Neuronal stem cell (in vitro differentiated cells): ENCODE data around the gene SRPX2.
A peak's percentile ranks its signal among the peaks of the same experiment; 100 is the strongest.

Experiments
- DNase-seq: peaks from one replicate; pipeline ENCODE4 v3.0.0-alpha.2; 2013; ENCODE audit warnings: low spot score
- H2AFZ ChIP-seq: one replicate; pipeline ENCODE4 v1.6.1; 2013; ENCODE audit warnings: mild to moderate bottlenecking, low read length, inconsistent platforms
- H2AK5ac ChIP-seq: 2 replicates; pipeline ENCODE4 v1.6.1; 2013; ENCODE audit warnings: low read depth, mild to moderate bottlenecking, inconsistent platforms, low read length, moderate library complexity, mixed read lengths
- H2BK120ac ChIP-seq: 2 replicates; pipeline ENCODE4 v1.6.1; 2013; ENCODE audit warnings: low read depth, mild to moderate bottlenecking, inconsistent platforms, low read length, moderate library complexity, mixed read lengths
- H2BK12ac ChIP-seq: one replicate; pipeline ENCODE4 v1.6.1; 2013; ENCODE audit warnings: low read length, inconsistent platforms
- H2BK15ac ChIP-seq: 2 replicates; pipeline ENCODE4 v1.6.1; 2013; ENCODE audit warnings: mild to moderate bottlenecking, low read length, inconsistent platforms, mixed read lengths
- H2BK5ac ChIP-seq: one replicate; pipeline ENCODE4 v1.6.1; 2013; ENCODE audit warnings: inconsistent platforms, mild to moderate bottlenecking, low read length, moderate library complexity
- H3K14ac ChIP-seq: one replicate; pipeline ENCODE4 v1.6.1; 2013; ENCODE audit warnings: low read length, inconsistent platforms
- H3K18ac ChIP-seq: 2 replicates; pipeline ENCODE4 v1.6.1; 2013; ENCODE audit warnings: low read length, inconsistent platforms
- H3K23ac ChIP-seq: 2 replicates; pipeline ENCODE4 v1.6.1; 2013; ENCODE audit warnings: low read depth, mild to moderate bottlenecking, mixed read lengths, low read length, inconsistent platforms; ENCODE audit not compliant: poor library complexity
- H3K27ac ChIP-seq: replicated peaks from 3 replicates; pipeline ENCODE4 v1.5.1; 2013; ENCODE audit warnings: low read length, inconsistent platforms
- H3K27me3 ChIP-seq, 3 experiments: 2 replicates each; pipeline ENCODE4 v1.6.1; 2013; ENCODE audit warnings: low read length in 3 of 3, mild to moderate bottlenecking in 2 of 3, inconsistent platforms in 1 of 3, low read depth in 1 of 3, mixed read lengths in 1 of 3, moderate library complexity in 1 of 3; ENCODE audit not compliant: control insufficient read depth in 3 of 3, insufficient read depth in 3 of 3
- H3K36me3 ChIP-seq, 2 donors: replicated peaks in 1 of 2; 2 replicates each; pipeline ENCODE4 v1.6.1; 2013; ENCODE audit warnings: low read length in 2 of 2; ENCODE audit not compliant: control insufficient read depth in 2 of 2, insufficient read depth in 2 of 2
- H3K4ac ChIP-seq: 2 replicates; pipeline ENCODE4 v1.6.1; 2013; ENCODE audit warnings: inconsistent platforms, mild to moderate bottlenecking, low read length, moderate library complexity
- H3K4me1 ChIP-seq, 2 donors: 1 replicate in 1 of 2; 2 replicates in 1 of 2; pipeline ENCODE4 v1.6.1; 2013; ENCODE audit warnings: low read length in 2 of 2, low read depth in 1 of 2; ENCODE audit not compliant: control insufficient read depth in 2 of 2, insufficient read depth in 1 of 2
- H3K4me2 ChIP-seq: one replicate; pipeline ENCODE4 v1.6.1; 2013; ENCODE audit warnings: mild to moderate bottlenecking, low read length, inconsistent platforms; ENCODE audit not compliant: insufficient read depth, poor library complexity, severe bottlenecking
- H3K4me3 ChIP-seq, 2 donors: 2 replicates each; pipeline ENCODE4 v1.5.1; 2013; ENCODE audit warnings: low read length in 2 of 2, mild to moderate bottlenecking in 2 of 2, inconsistent platforms in 1 of 2, moderate library complexity in 1 of 2
- H3K79me1 ChIP-seq: one replicate; pipeline ENCODE4 v1.6.1; 2013; ENCODE audit warnings: low read depth, mild to moderate bottlenecking, inconsistent platforms, low read length, moderate library complexity
- H3K9ac ChIP-seq: one replicate; pipeline ENCODE4 v1.6.1; 2013; ENCODE audit warnings: mild to moderate bottlenecking, low read depth, low read length, inconsistent platforms; ENCODE audit not compliant: poor library complexity
- H3K9me3 ChIP-seq, 2 donors: replicated peaks in 1 of 2; 2 replicates each; pipeline versions ENCODE3 to v1.6.1; 2013; ENCODE audit warnings: low read length in 2 of 2, mild to moderate bottlenecking in 2 of 2, inconsistent platforms in 1 of 2, low read depth in 1 of 2, mixed read lengths in 1 of 2, moderate library complexity in 1 of 2; ENCODE audit not compliant: control insufficient read depth in 2 of 2, insufficient read depth in 1 of 2
- H4K8ac ChIP-seq: one replicate; pipeline ENCODE4 v1.6.1; 2013; ENCODE audit warnings: low read depth, mild to moderate bottlenecking, inconsistent platforms, low read length, moderate library complexity
- H4K91ac ChIP-seq: one replicate; pipeline ENCODE4 v1.6.1; 2013; ENCODE audit warnings: low read length, low read depth, mild to moderate bottlenecking, inconsistent platforms; ENCODE audit not compliant: poor library complexity
- WGBS, 2 donors: extraction: QIAGEN DNeasy Blood & Tissue Kit; methylation state at CpG; one replicate each; pipeline ENCODE4 v1.1.7; 2013; ENCODE audit warnings: missing lambda C conversion rate in 2 of 2, mixed read lengths in 1 of 2; ENCODE audit not compliant: insufficient read length in 2 of 2, insufficient replicate concordance in 1 of 2; ENCODE audit errors: extremely low coverage in 2 of 2; 5-methylcytosine and 5-hydroxymethylcytosine counted together

SRPX2 gene

GRCh38 chrX:100615005-100615404 is 29.0 kb upstream of the SRPX2 start:
- H2AFZ ChIP-seq = peak overlapping the region; percentile 21
- no peak overlapping the region for H3K4me3 ChIP-seq
- H3K23ac ChIP-seq = no peak overlapping the region
- H2AK5ac ChIP-seq = no peak overlapping the region
- H3K9ac ChIP-seq = no peak overlapping the region
- no peak overlapping the region for H2BK12ac ChIP-seq
- H2BK5ac ChIP-seq = no peak overlapping the region
- no peak overlapping the region for H2BK15ac ChIP-seq
- no peaks in the 10 kb centered on the region for H3K9me3 ChIP-seq
- no CpG with 5 or more reads among the region's 3 CpGs for WGBS, 2 donors
- H3K4ac ChIP-seq = no peak overlapping the region
- H3K36me3 ChIP-seq = no peaks in the 10 kb centered on the region
- H3K27me3 ChIP-seq = no peaks in the 10 kb centered on the region
- no peak overlapping the region for H3K14ac ChIP-seq
- H4K8ac ChIP-seq = no peak overlapping the region
- H3K27ac ChIP-seq = no peak overlapping the region
- H4K91ac ChIP-seq = no peak overlapping the region
- DNase-seq = no peak
- no peak overlapping the region for H2BK120ac ChIP-seq
- no peak overlapping the region for H3K18ac ChIP-seq
- H3K79me1 ChIP-seq = no peaks in the 10 kb centered on the region
- no peaks in the 10 kb centered on the region for H3K4me1 ChIP-seq
- H3K4me2 ChIP-seq = no peak overlapping the region

- no CpG with 5 or more reads among the region's 4 CpGs for WGBS, 2 donors
- no peak overlapping the region for H3K14ac ChIP-seq
- no peak for DNase-seq
- H4K8ac ChIP-seq = no peak overlapping the region
- no peak overlapping the region for H2AK5ac ChIP-seq
- H3K23ac ChIP-seq = no peak overlapping the region
- no peak overlapping the region for H3K18ac ChIP-seq
- no peak overlapping the region for H2AFZ ChIP-seq
- H4K91ac ChIP-seq = no peak overlapping the region
- no peaks in the 10 kb centered on the region for H3K79me1 ChIP-seq
- H3K9me3 ChIP-seq = no peaks in the 10 kb centered on the region
- no peak overlapping the region for H3K4me2 ChIP-seq
- H2BK120ac ChIP-seq = no peak overlapping the region
- no peaks in the 10 kb centered on the region for H3K4me1 ChIP-seq
- H3K36me3 ChIP-seq = peaks cover 0 to 7% of the 10 kb centered on the region in 2 donors
- no peak overlapping the region for H2BK5ac ChIP-seq
- no peak overlapping the region for H2BK12ac ChIP-seq
- no peak overlapping the region for H3K9ac ChIP-seq
- no peak overlapping the region for H3K27ac ChIP-seq
- H3K4ac ChIP-seq = no peak overlapping the region
- H3K4me3 ChIP-seq = no peak overlapping the region
- H3K27me3 ChIP-seq = no peaks in the 10 kb centered on the region
- H2BK15ac ChIP-seq = no peak overlapping the region
Measured at GRCh38 chrX:100623001-100623400, 21.0 kb upstream of the SRPX2 start.

GRCh38 chrX:100625985-100626491 is 18.0 kb upstream of the SRPX2 start:
- Histone ChIP-seq H2AK5ac (no peak overlapping the region), H4K91ac (no peak overlapping the region), H3K14ac (no peak overlapping the region), H3K79me1 (no peaks in the 10 kb centered on the region), H3K4ac (no peak overlapping the region), H2AFZ (no peak overlapping the region), H3K27me3 (no peaks in the 10 kb centered on the region), H3K4me1 (no peaks in the 10 kb centered on the region), H3K18ac (no peak overlapping the region), H3K4me3 (no peak overlapping the region), H2BK12ac (no peak overlapping the region), H3K23ac (no peak overlapping the region), H4K8ac (no peak overlapping the region), H3K27ac (no peak overlapping the region), H2BK5ac (no peak overlapping the region), H2BK120ac (no peak overlapping the region), H3K36me3 (peaks cover 2 to 33% of the 10 kb centered on the region in 2 donors), H3K9me3 (no peaks in the 10 kb centered on the region), H3K4me2 (no peak overlapping the region), H2BK15ac (no peak overlapping the region), H3K9ac (no peak overlapping the region)
- no CpG with 5 or more reads among the region's 5 CpGs for WGBS, 2 donors
- DNase-seq = no peak

GRCh38 chrX:100635040-100635439 is 9.0 kb upstream of the SRPX2 start:
- Histone ChIP-seq H3K4me3 (peak overlapping the region in 1 of 2 donors; percentile 78), H3K23ac (no peak overlapping the region), H2BK15ac (no peak overlapping the region), H2BK12ac (no peak overlapping the region), H3K27me3 (peaks cover 0 to 7% (median 0%) of the 10 kb centered on the region in 3 experiments), H3K4me2 (no peak overlapping the region), H3K4me1 (no peaks in the 10 kb centered on the region), H2AK5ac (no peak overlapping the region), H3K9me3 (no peaks in the 10 kb centered on the region), H3K9ac (no peak overlapping the region), H2BK5ac (no peak overlapping the region), H2BK120ac (no peak overlapping the region), H3K79me1 (no peaks in the 10 kb centered on the region), H3K4ac (no peak overlapping the region), H3K27ac (no peak overlapping the region), H2AFZ (no peak overlapping the region), H4K91ac (no peak overlapping the region), H4K8ac (no peak overlapping the region), H3K18ac (no peak overlapping the region), H3K14ac (no peak overlapping the region), H3K36me3 (peaks cover 3 to 41% of the 10 kb centered on the region in 2 donors)
- no peak for DNase-seq
- no CpG with 5 or more reads among the region's 5 CpGs for WGBS, 2 donors
